ENCODE results near the gene ATAD3B.
A peak's percentile ranks its signal among the peaks of the same experiment; 100 is the strongest.

Gene ATAD3B

DNA sequence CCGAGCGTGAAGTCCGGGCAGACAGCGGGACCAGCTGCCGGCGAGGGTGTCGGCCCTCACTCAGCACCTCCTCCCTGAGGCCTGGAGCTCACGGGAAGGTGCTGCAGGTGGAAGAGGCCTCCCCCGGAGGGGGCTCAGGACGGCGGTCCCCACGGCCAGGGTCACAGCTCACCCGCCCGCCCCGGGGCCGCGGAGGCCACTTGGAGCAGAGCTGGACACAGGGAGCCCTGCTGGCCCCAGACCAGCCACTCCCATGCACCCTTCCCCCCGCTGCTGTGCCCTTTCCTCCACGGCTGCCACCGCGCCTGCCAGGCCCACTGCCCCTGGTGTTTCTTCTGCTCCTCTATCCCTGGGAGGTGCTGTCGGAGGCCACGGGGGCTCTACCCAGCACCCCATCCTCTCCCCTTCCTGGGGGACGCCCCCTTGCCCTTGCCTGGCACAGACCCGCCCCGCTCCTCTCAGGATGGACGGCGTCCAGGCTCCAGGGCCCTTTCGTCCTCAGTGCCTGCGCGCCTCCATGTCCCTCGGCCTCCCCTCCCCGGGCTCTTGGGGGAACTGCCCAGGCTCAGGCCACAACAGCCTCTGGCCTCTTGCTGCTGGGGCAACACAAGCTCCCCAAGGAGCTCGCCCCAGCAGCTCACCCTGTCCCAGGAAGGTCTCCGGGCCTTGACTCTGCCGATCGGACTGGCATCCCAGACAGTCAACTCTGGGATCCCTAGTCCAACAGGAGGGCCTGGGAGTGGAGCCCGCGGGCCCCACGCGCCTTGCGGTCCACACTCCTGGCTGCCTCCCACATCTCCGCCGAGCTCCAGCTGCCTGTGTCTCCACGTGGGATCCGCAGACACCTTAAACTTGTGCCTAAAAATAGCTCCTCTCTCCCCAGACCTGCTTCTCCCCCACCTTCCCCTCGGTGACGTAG, 64.7 kb downstream of the ATAD3B start:
- DNase-seq (no peak), ATAC-seq (replicated peaks) (no peak)
- H3K36me3 Mint-ChIP-seq (ENCODE audit: insufficient read depth), result peaks cover 4% of the 10 kb centered on the region
- H3K4me3 Mint-ChIP-seq, result no peak overlapping the region
- no peaks in the 10 kb centered on the region for H3K9me3 Mint-ChIP-seq
- no peaks in the 10 kb centered on the region for H3K27me3 Mint-ChIP-seq
- H3K4me1 Mint-ChIP-seq (ENCODE audit: low read depth in 2 of 2), result peaks cover 0 to 4% of the 10 kb centered on the region in 2 donors
- no peak overlapping the region for H3K27ac Mint-ChIP-seq

GRCh38 chr1:1536938-1537546, 65.5 kb downstream of the ATAD3B start:
- no peaks in the 10 kb centered on the region for H3K27me3 Mint-ChIP-seq
- no peak for DNase-seq
- peaks cover 0 to 4% of the 10 kb centered on the region in 2 donors for H3K4me1 Mint-ChIP-seq (ENCODE audit: low read depth in 2 of 2)
- no peak overlapping the region for H3K4me3 Mint-ChIP-seq
- peaks cover 6% of the 10 kb centered on the region for H3K36me3 Mint-ChIP-seq (ENCODE audit: insufficient read depth)
- no peak overlapping the region for H3K27ac Mint-ChIP-seq
- no peak for ATAC-seq (replicated peaks)
- H3K9me3 Mint-ChIP-seq, result no peaks in the 10 kb centered on the region

GRCh38 chr1:1537626-1538250, 66.2 kb downstream of the ATAD3B start:
- DNase-seq, result no peak
- peaks cover 8% of the 10 kb centered on the region for H3K36me3 Mint-ChIP-seq (ENCODE audit: insufficient read depth)
- no peaks in the 10 kb centered on the region for H3K9me3 Mint-ChIP-seq
- H3K27ac Mint-ChIP-seq, result no peak overlapping the region
- peaks cover 0 to 4% of the 10 kb centered on the region in 2 donors for H3K4me1 Mint-ChIP-seq (ENCODE audit: low read depth in 2 of 2)
- H3K4me3 Mint-ChIP-seq, result no peak overlapping the region
- ATAC-seq (replicated peaks), result no peak
- H3K27me3 Mint-ChIP-seq, result no peaks in the 10 kb centered on the region

DNA sequence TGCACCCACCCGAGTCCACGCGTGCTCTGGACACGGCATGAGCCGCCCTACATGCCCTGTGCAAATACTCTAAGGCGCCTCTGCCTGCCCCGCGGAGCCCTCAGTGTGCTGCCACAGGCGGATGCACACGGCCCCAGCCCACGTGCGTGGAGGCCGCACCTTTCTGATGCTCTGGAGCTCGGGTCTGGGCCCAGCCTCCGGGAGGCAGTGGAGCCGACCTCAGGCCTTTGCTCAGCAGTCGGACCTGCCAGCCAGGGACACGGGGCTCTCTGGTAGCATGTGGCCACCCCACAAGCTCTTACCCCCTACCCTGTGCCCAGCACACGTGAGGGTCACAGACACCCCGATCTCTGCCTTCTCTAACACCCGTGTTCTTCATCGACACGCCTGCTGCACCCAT, 66.8 kb downstream of the ATAD3B start:
- no peak overlapping the region for H3K4me3 Mint-ChIP-seq
- no peaks in the 10 kb centered on the region for H3K27me3 Mint-ChIP-seq
- DNase-seq (no peak), ATAC-seq (replicated peaks) (no peak)
- H3K4me1 Mint-ChIP-seq (ENCODE audit: low read depth in 2 of 2), result peaks cover 0 to 4% of the 10 kb centered on the region in 2 donors
- H3K27ac Mint-ChIP-seq, result no peak overlapping the region
- H3K9me3 Mint-ChIP-seq, result no peaks in the 10 kb centered on the region
- peaks cover 8% of the 10 kb centered on the region for H3K36me3 Mint-ChIP-seq (ENCODE audit: insufficient read depth)

DNA sequence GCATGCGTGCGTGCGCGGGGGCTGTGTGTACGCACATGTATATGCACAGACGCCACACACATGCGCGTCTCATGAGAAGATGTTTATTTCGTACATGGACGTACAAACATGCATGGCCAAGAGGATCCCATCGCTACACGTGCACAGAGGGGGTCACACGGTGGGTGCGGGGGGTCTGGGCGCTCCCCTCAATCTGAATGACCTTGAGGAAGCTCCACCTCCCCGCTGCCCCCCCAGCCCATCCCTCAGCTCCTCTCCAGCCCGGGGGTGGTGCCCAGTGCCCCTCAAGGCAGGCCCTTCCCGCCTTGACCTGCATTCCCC, 67.4 kb downstream of the ATAD3B start:
- no peaks in the 10 kb centered on the region for H3K27me3 Mint-ChIP-seq
- no peak for DNase-seq
- peaks cover 8% of the 10 kb centered on the region for H3K36me3 Mint-ChIP-seq (ENCODE audit: insufficient read depth)
- H3K4me3 Mint-ChIP-seq, result peak overlapping the region; percentile 61 to 62
- no peak for ATAC-seq (replicated peaks)
- H3K9me3 Mint-ChIP-seq, result no peaks in the 10 kb centered on the region
- no peak overlapping the region for H3K27ac Mint-ChIP-seq
- peaks cover 0 to 4% of the 10 kb centered on the region in 2 donors for H3K4me1 Mint-ChIP-seq (ENCODE audit: low read depth in 2 of 2)

DNA sequence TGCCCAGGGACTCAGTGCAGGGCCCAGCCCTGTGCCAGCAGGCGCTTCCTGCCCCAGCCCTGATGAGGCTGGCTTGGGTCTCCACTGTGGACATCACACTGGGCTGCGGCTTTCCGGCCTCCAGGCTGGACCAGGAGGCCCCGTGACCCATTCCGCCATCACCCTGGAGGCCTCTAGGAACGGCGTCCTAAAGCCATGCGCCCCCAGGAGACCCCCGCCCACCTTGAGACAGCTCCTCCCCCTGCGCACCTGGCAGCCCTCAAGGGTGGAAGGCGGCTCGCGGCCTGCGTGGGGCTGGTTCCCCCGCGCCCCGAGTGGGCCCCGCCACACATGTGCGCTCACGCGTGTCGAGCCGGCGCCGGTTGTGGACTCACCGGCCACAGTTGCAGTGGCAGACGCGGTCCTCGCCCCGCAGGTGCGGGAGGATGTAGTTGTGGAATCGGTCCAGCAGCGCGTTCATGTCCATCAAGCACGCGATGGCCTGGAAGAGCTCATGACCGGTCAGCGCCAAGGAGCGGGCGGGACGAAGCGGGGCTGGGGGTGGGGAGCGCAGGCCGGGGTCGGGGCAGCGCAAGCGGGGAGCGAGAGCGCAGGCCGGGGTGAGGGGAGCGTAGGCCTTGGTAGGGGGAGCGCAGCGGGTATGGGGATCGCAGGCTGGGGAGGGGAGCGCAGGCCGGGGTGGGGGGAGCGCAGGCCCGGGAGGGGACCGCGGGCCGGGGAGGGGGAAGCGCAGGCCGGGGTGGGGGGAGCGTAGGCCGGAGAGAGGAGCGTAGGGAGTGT, 67.9 kb downstream of the ATAD3B start:
- ATAC-seq (replicated peaks) (no peak), DNase-seq (no peak)
- H3K27me3 Mint-ChIP-seq, result no peaks in the 10 kb centered on the region
- H3K27ac Mint-ChIP-seq, result no peak overlapping the region
- H3K36me3 Mint-ChIP-seq (ENCODE audit: insufficient read depth), result peaks cover 8% of the 10 kb centered on the region
- H3K4me3 Mint-ChIP-seq, result peak overlapping the region; percentile 61 to 62
- peaks cover 0 to 4% of the 10 kb centered on the region in 2 donors for H3K4me1 Mint-ChIP-seq (ENCODE audit: low read depth in 2 of 2)
- H3K9me3 Mint-ChIP-seq, result no peaks in the 10 kb centered on the region

GRCh38 chr1:1540090-1540817, 68.7 kb downstream of the ATAD3B start, which contains the start of gene TMEM240:
Gene TMEM240 (minus strand): TSS chr1:1540624. CDS start chr1:1540346, 278 bp downstream.
- Mint-ChIP-seq H3K4me3 (peak within 1 kb of the TSS; percentile 61 to 62), H3K36me3 (ENCODE audit: insufficient read depth) (peaks cover 8% of the 10 kb centered on the region), H3K4me1 (ENCODE audit: low read depth in 2 of 2) (peaks cover 0 to 5% of the 10 kb centered on the region in 2 donors), H3K27me3 (no peaks in the 10 kb centered on the region), H3K27ac (no peak within 1 kb of the TSS), H3K9me3 (no peaks in the 10 kb centered on the region)
- ATAC-seq (replicated peaks), result peak; percentile 72
- DNase-seq, result peak; percentile 15 to 26 (median 22)

- peaks cover 0 to 6% of the 10 kb centered on the region in 2 donors for H3K4me1 Mint-ChIP-seq (ENCODE audit: low read depth in 2 of 2)
- H3K36me3 Mint-ChIP-seq (ENCODE audit: insufficient read depth), result peaks cover 8% of the 10 kb centered on the region
- H3K27ac Mint-ChIP-seq, result no peak overlapping the region
- no peak for DNase-seq
- H3K27me3 Mint-ChIP-seq, result no peaks in the 10 kb centered on the region
- H3K9me3 Mint-ChIP-seq, result no peaks in the 10 kb centered on the region
- no peak for ATAC-seq (replicated peaks)
- H3K4me3 Mint-ChIP-seq, result peak overlapping the region; percentile 10 to 33
Observed at GRCh38 chr1:1540818-1541628, 69.5 kb downstream of the ATAD3B start.

- H3K27ac Mint-ChIP-seq, result no peak overlapping the region
- H3K4me1 Mint-ChIP-seq (ENCODE audit: low read depth in 2 of 2), result peaks cover 0 to 7% of the 10 kb centered on the region in 2 donors
- no peaks in the 10 kb centered on the region for H3K27me3 Mint-ChIP-seq
- H3K9me3 Mint-ChIP-seq, result no peaks in the 10 kb centered on the region
- H3K4me3 Mint-ChIP-seq, result peak overlapping the region in 1 of 2 donors; percentile 33
- DNase-seq, result no peak
- H3K36me3 Mint-ChIP-seq (ENCODE audit: insufficient read depth), result peaks cover 13% of the 10 kb centered on the region
- no peak for ATAC-seq (replicated peaks)
Observed at GRCh38 chr1:1541956-1542765, 70.6 kb downstream of the ATAD3B start.

GRCh38 chr1:1542766-1543705, 71.5 kb downstream of the ATAD3B start:
- no peak for DNase-seq
- Mint-ChIP-seq H3K4me1 (ENCODE audit: low read depth in 2 of 2) (peaks cover 5 to 8% of the 10 kb centered on the region in 2 donors), H3K36me3 (ENCODE audit: insufficient read depth) (peaks cover 14% of the 10 kb centered on the region), H3K4me3 (no peak overlapping the region), H3K27me3 (no peaks in the 10 kb centered on the region), H3K9me3 (no peaks in the 10 kb centered on the region), H3K27ac (no peak overlapping the region)
- ATAC-seq (replicated peaks), result no peak

DNA sequence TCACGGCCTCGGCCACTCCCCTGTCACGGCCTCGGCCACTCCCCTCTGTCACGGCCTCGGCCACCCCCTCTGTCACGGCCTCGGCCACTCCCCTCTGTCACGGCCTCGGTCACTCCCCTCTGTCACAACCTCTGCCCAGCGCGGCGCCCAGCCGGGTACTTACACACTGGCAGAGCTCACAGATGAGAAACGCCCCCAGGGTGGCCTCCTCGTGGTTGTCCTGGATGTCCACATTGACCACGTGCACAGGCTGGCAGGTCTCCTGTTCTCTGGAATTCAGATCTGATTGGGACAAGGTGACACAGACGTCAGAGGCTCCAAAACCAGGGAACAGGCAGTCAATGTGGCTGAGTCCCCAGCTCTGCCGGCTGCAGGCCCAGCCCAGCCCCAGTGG, 72.1 kb downstream of the ATAD3B start:
- Mint-ChIP-seq H3K36me3 (ENCODE audit: insufficient read depth) (peaks cover 14% of the 10 kb centered on the region), H3K9me3 (no peaks in the 10 kb centered on the region), H3K27me3 (no peaks in the 10 kb centered on the region), H3K4me1 (ENCODE audit: low read depth in 2 of 2) (peaks cover 5 to 6% of the 10 kb centered on the region in 2 donors), H3K27ac (no peak overlapping the region), H3K4me3 (no peak overlapping the region)
- no peak for ATAC-seq (replicated peaks)
- no peak for DNase-seq
